ACC112 (cell line): ENCODE results near the gene WDR90.
"Not testable (repeated sequence)": the region's sequence is repeated elsewhere in the genome, so short reads cannot be mapped to it uniquely, and the experiment has no call there.

Experiments used
- H2AFZ ChIP-seq: fragments of 200-600 bp; sonication (generic); one replicate; pipeline ENCODE4 v1.6.0; 2017; ENCODE audit warnings: antibody characterized with exemption, low read length; ENCODE audit not compliant: unreplicated experiment
- H3K27ac ChIP-seq: fragments of 200-600 bp; sonication (generic); 2 replicates; pipeline ENCODE4 v1.5.1; 2014; ENCODE audit warnings: low read depth, mild to moderate bottlenecking, antibody characterized with exemption, low read length, moderate library complexity
- H3K27me3 ChIP-seq: fragments of 200-600 bp; sonication (generic); 2 replicates; pipeline ENCODE4 v1.6.1; 2014; ENCODE audit warnings: mild to moderate bottlenecking, antibody characterized with exemption, low read length, moderate library complexity, mixed read lengths; ENCODE audit not compliant: insufficient read depth
- H3K36me3 ChIP-seq: fragments of 200-600 bp; sonication (generic); 2 replicates; pipeline ENCODE4 v1.6.1; 2016; ENCODE audit warnings: mild to moderate bottlenecking, antibody characterized with exemption, low read length, moderate library complexity, mixed read lengths; ENCODE audit not compliant: insufficient read depth
- H3K4me1 ChIP-seq: fragments of 200-600 bp; sonication (generic); one replicate; pipeline ENCODE4 v1.6.1; 2016; ENCODE audit warnings: low read length, mixed read lengths; ENCODE audit not compliant: insufficient read depth, unreplicated experiment, control insufficient read depth
- H3K4me3 ChIP-seq: fragments of 200-600 bp; sonication (generic); 2 replicates; pipeline ENCODE4 v1.5.1; 2014; ENCODE audit warnings: mild to moderate bottlenecking, low read depth, low read length
- H3K79me2 ChIP-seq: fragments of 200-600 bp; sonication (generic); one replicate; pipeline ENCODE4 v1.6.0; 2016; ENCODE audit warnings: low read length; ENCODE audit not compliant: control insufficient read depth, unreplicated experiment, insufficient read depth

WDR90 gene

DNA sequence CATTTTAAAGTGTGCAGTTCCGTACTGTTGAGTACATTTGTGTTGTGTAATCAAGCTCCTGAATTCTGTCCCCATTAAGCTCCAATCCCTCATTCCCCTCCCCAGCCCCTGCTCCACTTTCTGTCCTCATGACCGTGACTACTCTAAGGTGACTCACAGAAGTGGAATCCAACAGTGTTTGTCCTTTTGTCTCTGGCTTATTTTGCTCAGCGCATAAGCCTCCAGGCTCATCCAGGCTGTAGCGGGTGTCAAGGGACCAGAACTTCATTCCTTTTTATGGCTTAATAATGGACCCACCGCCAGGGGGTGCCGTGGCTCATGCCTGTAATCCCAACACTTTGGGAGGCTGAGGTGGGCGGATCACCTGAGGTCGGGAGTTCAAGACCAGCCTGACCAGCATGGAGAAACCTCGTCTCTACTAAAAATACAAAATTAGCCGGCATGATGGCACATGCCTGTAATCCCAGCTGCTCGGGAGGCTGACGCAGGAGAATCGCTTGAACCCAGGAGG, 63.6 kb downstream of the WDR90 start:
- not testable (repeated sequence) for H3K4me3 ChIP-seq, H3K36me3 ChIP-seq, H3K79me2 ChIP-seq, H2AFZ ChIP-seq
- H3K4me1 ChIP-seq = peaks cover 19% of the 10 kb centered on the region
- H3K27ac ChIP-seq = peak overlapping the region; percentile 78
- peaks cover 20% of the 10 kb centered on the region for H3K27me3 ChIP-seq

DNA sequence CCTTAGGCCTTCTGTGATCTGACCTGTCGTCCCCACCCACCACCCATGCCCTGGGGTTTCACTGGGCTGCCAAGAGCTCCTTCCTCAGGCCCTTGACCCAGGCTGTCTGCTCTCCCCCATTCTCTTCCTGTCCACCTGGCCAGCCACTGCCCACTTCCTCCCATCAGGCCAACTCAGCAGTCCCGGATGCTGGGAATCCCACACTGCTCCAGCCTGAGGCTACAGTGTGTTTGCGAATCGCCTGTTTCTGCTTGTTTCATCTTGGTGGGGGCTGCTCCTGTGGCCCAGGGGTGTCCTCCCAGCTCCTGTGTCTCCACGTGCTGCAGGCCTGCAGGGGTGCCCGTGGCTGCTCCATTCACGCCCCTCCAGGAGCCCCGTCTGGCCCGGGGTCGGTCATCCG, 64.9 kb downstream of the WDR90 start:
- Histone ChIP-seq H3K79me2 (no peaks in the 10 kb centered on the region), H3K4me1 (peaks cover 19% of the 10 kb centered on the region), H3K4me3 (peak overlapping the region; percentile 70), H3K27me3 (peaks cover 12% of the 10 kb centered on the region), H3K27ac (no peak overlapping the region), H2AFZ (no peak overlapping the region), H3K36me3 (no peaks in the 10 kb centered on the region)

DNA sequence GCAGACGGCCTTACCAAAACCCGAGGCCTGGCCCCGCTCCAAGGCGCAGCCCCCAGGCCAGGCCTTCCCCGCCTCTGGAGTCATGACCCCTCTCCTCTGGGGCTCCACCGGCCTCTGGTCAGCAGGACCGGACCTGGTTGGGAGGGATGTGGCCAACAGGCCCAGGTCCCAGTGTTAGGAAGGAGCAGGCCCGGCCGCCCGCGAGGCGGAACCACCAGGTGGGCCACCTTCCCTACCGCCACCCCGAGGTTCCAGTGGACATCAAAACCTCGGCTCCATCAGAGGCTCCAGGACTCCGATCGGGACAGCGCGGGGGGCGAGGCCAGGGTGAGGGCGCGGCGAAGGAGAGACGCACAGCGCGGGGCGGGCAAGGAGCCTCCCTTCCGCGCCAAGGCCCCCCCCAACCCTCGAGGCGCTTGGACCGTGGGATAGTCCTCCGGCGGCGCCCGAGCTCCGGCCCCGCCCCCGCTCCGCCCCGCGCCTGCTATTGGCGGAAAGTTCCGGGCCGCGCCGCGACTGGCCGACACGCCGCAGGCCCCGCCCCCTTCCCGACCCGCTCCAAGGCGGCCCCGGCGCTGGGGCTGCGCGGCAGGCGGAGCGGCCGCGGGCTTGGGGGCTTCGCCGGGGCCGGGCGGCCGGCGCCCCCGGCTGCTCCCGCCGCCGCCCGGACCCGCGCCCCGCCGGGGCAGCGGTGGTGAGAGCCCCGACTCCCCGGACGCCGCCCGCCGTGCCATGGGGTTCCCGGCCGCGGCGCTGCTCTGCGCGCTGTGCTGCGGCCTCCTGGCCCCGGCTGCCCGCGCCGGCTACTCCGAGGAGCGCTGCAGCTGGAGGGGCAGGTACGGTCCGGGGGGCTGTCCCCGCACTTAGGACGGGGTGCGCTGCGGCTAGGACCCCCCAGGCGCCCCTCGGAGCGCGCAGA, 65.7 kb downstream of the WDR90 start, which contains the start of gene METRN:
Gene METRN, plus strand, starts transcription at position 561 of the 919 bp plus-strand sequence. Its CDS starts 172 bp downstream, at position 733.
- Histone ChIP-seq H3K4me3 (peak within 1 kb of the TSS; percentile 95), H3K79me2 (no peaks in the 10 kb centered on the region), H3K27ac (no peak within 1 kb of the TSS), H3K36me3 (no peaks in the 10 kb centered on the region), H3K27me3 (peaks cover 12% of the 10 kb centered on the region), H2AFZ (peak within 1 kb of the TSS; percentile 66), H3K4me1 (peaks cover 17% of the 10 kb centered on the region)

DNA sequence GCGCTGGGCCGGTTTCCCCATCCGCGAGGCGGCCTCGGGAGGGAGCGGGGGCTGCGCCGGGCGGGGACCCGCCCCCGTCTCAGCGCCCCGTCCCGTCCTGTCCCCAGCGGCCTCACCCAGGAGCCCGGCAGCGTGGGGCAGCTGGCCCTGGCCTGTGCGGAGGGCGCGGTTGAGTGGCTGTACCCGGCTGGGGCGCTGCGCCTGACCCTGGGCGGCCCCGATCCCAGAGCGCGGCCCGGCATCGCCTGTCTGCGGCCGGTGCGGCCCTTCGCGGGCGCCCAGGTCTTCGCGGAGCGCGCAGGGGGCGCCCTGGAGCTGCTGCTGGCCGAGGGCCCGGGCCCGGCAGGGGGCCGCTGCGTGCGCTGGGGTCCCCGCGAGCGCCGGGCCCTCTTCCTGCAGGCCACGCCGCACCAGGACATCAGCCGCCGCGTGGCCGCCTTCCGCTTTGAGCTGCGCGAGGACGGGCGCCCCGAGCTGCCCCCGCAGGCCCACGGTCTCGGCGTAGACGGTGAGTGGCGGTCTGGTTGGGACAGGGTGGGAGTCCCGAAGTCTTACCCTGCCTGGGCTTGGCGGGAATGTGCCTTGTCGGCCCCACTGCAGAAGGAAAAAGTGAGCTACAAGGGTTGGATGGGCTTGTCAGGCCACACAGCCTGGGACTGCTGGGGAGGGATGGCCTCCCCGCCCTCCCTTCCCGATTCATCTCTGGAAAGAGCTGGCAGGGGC, 66.5 kb downstream of the WDR90 start:
- H2AFZ ChIP-seq = peak overlapping the region; percentile 66
- H3K27me3 ChIP-seq = peaks cover 6% of the 10 kb centered on the region
- peak overlapping the region; percentile 95 for H3K4me3 ChIP-seq
- no peak overlapping the region for H3K27ac ChIP-seq
- no peaks in the 10 kb centered on the region for H3K36me3 ChIP-seq
- H3K79me2 ChIP-seq = no peaks in the 10 kb centered on the region
- H3K4me1 ChIP-seq = peaks cover 13% of the 10 kb centered on the region

DNA sequence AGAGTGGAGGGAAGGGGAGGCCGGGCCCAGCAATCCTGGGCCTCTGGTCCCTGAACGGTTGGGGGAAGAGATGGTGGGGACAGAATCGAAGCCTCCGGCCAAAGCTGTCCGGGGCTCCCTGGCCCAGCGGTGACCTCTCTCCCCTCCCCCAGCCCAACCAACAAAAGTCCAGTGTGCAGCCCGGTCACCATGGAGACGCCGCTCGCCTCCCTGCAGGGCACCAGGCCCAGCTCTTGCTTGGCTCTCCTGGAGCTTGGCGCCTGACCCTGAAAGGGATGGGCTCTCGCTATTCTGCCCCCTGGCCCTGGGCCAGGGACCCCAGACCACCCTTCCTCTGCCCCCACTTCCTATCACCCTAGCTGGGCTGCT, 67.0 kb downstream of the WDR90 start:
- Histone ChIP-seq H3K4me3 (peak overlapping the region; percentile 95), H2AFZ (no peak overlapping the region), H3K27me3 (peaks cover under 1% of the 10 kb centered on the region), H3K79me2 (no peaks in the 10 kb centered on the region), H3K27ac (no peak overlapping the region), H3K4me1 (peaks cover 13% of the 10 kb centered on the region), H3K36me3 (no peaks in the 10 kb centered on the region)

DNA sequence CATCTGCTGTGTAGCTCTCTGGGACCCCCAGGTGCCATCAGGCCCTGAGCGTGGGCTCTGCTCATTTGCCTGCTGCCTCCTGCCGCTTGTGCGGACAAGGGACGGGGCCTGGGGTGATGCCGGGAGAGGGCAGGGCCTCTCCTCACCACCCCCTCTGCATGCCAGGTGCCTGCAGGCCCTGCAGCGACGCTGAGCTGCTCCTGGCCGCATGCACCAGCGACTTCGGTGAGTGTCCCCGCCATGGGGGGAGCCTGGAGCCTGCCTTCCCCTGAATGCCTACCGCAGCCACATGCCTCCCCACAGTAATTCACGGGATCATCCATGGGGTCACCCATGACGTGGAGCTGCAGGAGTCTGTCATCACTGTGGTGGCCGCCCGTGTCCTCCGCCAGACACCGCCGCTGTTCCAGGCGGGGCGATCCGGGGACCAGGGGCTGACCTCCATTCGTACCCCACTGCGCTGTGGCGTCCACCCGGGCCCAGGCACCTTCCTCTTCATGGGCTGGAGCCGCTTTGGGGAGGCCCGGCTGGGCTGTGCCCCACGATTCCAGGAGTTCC, 67.7 kb downstream of the WDR90 start:
- H3K27ac ChIP-seq = no peak overlapping the region
- peaks cover 17% of the 10 kb centered on the region for H3K4me1 ChIP-seq

More for the DNA sequence above, 67.7 kb downstream of the WDR90 start:
- peak overlapping the region; percentile 95; the same call in 1 of the 2 replicates for H3K4me3 ChIP-seq
- H3K79me2 ChIP-seq = no peaks in the 10 kb centered on the region
- no peak overlapping the region for H2AFZ ChIP-seq
- no peaks in the 10 kb centered on the region for H3K27me3 ChIP-seq
- H3K36me3 ChIP-seq = no peaks in the 10 kb centered on the region
